DOHH2 (cell line): Measurements from ENCODE around the gene SRPRA.

Experiments used
- H3F3A ChIP-seq: fragments of 200-600 bp; sonication (generic), shearing (Covaris generic); 2 replicates; pipeline ENCODE4 v1.6.0; 2016; ENCODE audit warnings: antibody characterized with exemption, mild to moderate bottlenecking; ENCODE audit not compliant: control insufficient read depth, insufficient read depth
- H3K27ac ChIP-seq: fragments of 200-600 bp; sonication (generic); 2 replicates; pipeline ENCODE4 v1.5.1; 2014; ENCODE audit warnings: low read depth, mild to moderate bottlenecking, low read length, moderate library complexity
- H3K27me3 ChIP-seq: fragments of 200-600 bp; sonication (generic); 2 replicates; pipeline ENCODE4 v1.6.1; 2014; ENCODE audit warnings: mild to moderate bottlenecking, low read length, mixed read lengths; ENCODE audit not compliant: control insufficient read depth
- H3K36me3 ChIP-seq: fragments of 200-600 bp; sonication (generic); 2 replicates; pipeline ENCODE4 v1.6.1; 2014; ENCODE audit warnings: mild to moderate bottlenecking, low read length, moderate library complexity, mixed read lengths; ENCODE audit not compliant: control insufficient read depth
- H3K4me1 ChIP-seq: fragments of 200-600 bp; sonication (generic); 2 replicates; pipeline ENCODE4 v1.6.1; 2014; ENCODE audit warnings: mild to moderate bottlenecking, low read length, mixed read lengths; ENCODE audit not compliant: control insufficient read depth
- H3K4me2 ChIP-seq: fragments of 200-600 bp; sonication (generic); 2 replicates; pipeline ENCODE4 v1.6.0; 2014; ENCODE audit warnings: mild to moderate bottlenecking, low read length, moderate library complexity
- H3K4me3 ChIP-seq: fragments of 200-600 bp; sonication (generic); 2 replicates; pipeline ENCODE4 v1.5.1; 2014; ENCODE audit warnings: mild to moderate bottlenecking, low read length, mixed read lengths
- H3K79me2 ChIP-seq: fragments of 200-600 bp; sonication (generic); 2 replicates; pipeline ENCODE4 v1.6.1; 2014; ENCODE audit warnings: mild to moderate bottlenecking, low read length, mixed read lengths; ENCODE audit not compliant: control insufficient read depth
- H3K9me2 ChIP-seq: fragments of 200-600 bp; sonication (generic); replicated peaks from 2 replicates; pipeline ENCODE4 v1.6.1; 2014; ENCODE audit warnings: mild to moderate bottlenecking, low read length, mixed read lengths; ENCODE audit not compliant: control insufficient read depth
- H3K9me3 ChIP-seq: fragments of 200-600 bp; sonication (generic); 2 replicates; pipeline ENCODE4 v1.6.1; 2014; ENCODE audit warnings: antibody characterized with exemption, low read length, mixed read lengths; ENCODE audit not compliant: control insufficient read depth, insufficient read depth
- H4K20me1 ChIP-seq: fragments of 200-600 bp; sonication (generic); 2 replicates; pipeline ENCODE4 v1.6.0; 2014; ENCODE audit warnings: low read depth, mild to moderate bottlenecking, antibody characterized with exemption, low read length, moderate library complexity; ENCODE audit not compliant: control insufficient read depth, insufficient read depth
- CTCF ChIP-seq: fragments of 200-600 bp; sonication (generic); IDR thresholded peaks from one replicate; pipeline ENCODE4 v1.5.1; 2014; ENCODE audit warnings: antibody characterized with exemption, mild to moderate bottlenecking, low read depth, low read length; ENCODE audit not compliant: poor library complexity, severe bottlenecking
- EZH2phosphoT487 ChIP-seq: fragments of 200-600 bp; sonication (generic); IDR thresholded peaks from 2 replicates; pipeline ENCODE4 v1.6.1; 2017; ENCODE audit warnings: borderline replicate concordance, mild to moderate bottlenecking, antibody characterized with exemption, low read length, moderate library complexity, mixed read lengths

SRPRA gene

GRCh38 chr11:126253265-126253664 lies 15.4 kb downstream of the SRPRA start:
- no peak overlapping the region for H3K27ac ChIP-seq
- no peak overlapping the region for H3K4me2 ChIP-seq
- H3K79me2 ChIP-seq, result no peaks in the 10 kb centered on the region
- H3F3A ChIP-seq, result peaks cover under 1% of the 10 kb centered on the region; the same call in 1 of the 2 replicates
- H3K4me1 ChIP-seq, result no peaks in the 10 kb centered on the region
- H3K27me3 ChIP-seq, result no peaks in the 10 kb centered on the region
- no peaks in the 10 kb centered on the region for H3K9me2 ChIP-seq
- TF ChIP-seq EZH2phosphoT487 (no peak), CTCF (no peak)
- no peaks in the 10 kb centered on the region for H4K20me1 ChIP-seq
- peaks cover 19% of the 10 kb centered on the region for H3K36me3 ChIP-seq
- H3K4me3 ChIP-seq, result no peak overlapping the region
- no peaks in the 10 kb centered on the region for H3K9me3 ChIP-seq

GRCh38 chr11:126246636-126247035 lies 22.1 kb downstream of the SRPRA start:
- Histone ChIP-seq H3K27ac (no peak overlapping the region), H3K27me3 (no peaks in the 10 kb centered on the region), H4K20me1 (no peaks in the 10 kb centered on the region), H3K36me3 (peaks cover 9% of the 10 kb centered on the region), H3K9me3 (no peaks in the 10 kb centered on the region), H3K4me1 (no peaks in the 10 kb centered on the region), H3F3A (no peaks in the 10 kb centered on the region), H3K4me2 (no peak overlapping the region), H3K79me2 (no peaks in the 10 kb centered on the region), H3K9me2 (no peaks in the 10 kb centered on the region), H3K4me3 (no peak overlapping the region)
- no peak for TF ChIP-seq EZH2phosphoT487
- TF ChIP-seq CTCF, result no peak

GRCh38 chr11:126233391-126233790 lies 35.3 kb downstream of the SRPRA start:
- H3F3A ChIP-seq, result no peaks in the 10 kb centered on the region
- H3K4me1 ChIP-seq, result no peaks in the 10 kb centered on the region
- H4K20me1 ChIP-seq, result no peaks in the 10 kb centered on the region
- H3K9me2 ChIP-seq, result no peaks in the 10 kb centered on the region
- no peak overlapping the region for H3K4me3 ChIP-seq
- TF ChIP-seq EZH2phosphoT487 (no peak), CTCF (no peak)
- H3K9me3 ChIP-seq, result no peaks in the 10 kb centered on the region
- H3K36me3 ChIP-seq, result no peaks in the 10 kb centered on the region
- no peaks in the 10 kb centered on the region for H3K27me3 ChIP-seq
- H3K79me2 ChIP-seq, result no peaks in the 10 kb centered on the region
- H3K4me2 ChIP-seq, result no peak overlapping the region
- no peak overlapping the region for H3K27ac ChIP-seq

GRCh38 chr11:126232683-126233082 lies 36.0 kb downstream of the SRPRA start:
- TF ChIP-seq EZH2phosphoT487 (no peak), CTCF (no peak)

More at GRCh38 chr11:126232683-126233082, 36.0 kb downstream of the SRPRA start:
- Histone ChIP-seq H3K4me3 (no peak overlapping the region), H3K4me1 (no peaks in the 10 kb centered on the region), H3K27ac (no peak overlapping the region), H4K20me1 (no peaks in the 10 kb centered on the region), H3K27me3 (no peaks in the 10 kb centered on the region), H3K79me2 (no peaks in the 10 kb centered on the region), H3K4me2 (no peak overlapping the region), H3K9me3 (no peaks in the 10 kb centered on the region), H3K36me3 (no peaks in the 10 kb centered on the region), H3F3A (no peaks in the 10 kb centered on the region), H3K9me2 (no peaks in the 10 kb centered on the region)
